Astrocyte (in vitro differentiated cells and primary cell): Measurements from ENCODE around the gene EIF1B. TPM values are rescaled to one million over a fixed set of nuclear protein-coding genes. Genes with fewer than 3 reads are reported as not detected.

Experiments
- DNase-seq: peaks from one replicate; pipeline ENCODE4 v3.0.0-alpha.2; 2010; ENCODE audit warnings: low read depth
- FAIRE-seq: peaks from 2 replicates; lab custom pipeline; 2011; peaks lifted over from hg19 to GRCh38; lab: Jason Lieb, UNC
- H2AFZ ChIP-seq: 2 replicates; pipeline ENCODE4 v1.6.0; 2012; ENCODE audit warnings: low read depth, low read length, inconsistent platforms
- H3K27ac ChIP-seq: 2 replicates; pipeline ENCODE4 v1.5.1; 2011; ENCODE audit warnings: low read depth, low read length, inconsistent platforms
- H3K27me3 ChIP-seq: 2 replicates; pipeline ENCODE4 v1.6.0; 2011; ENCODE audit warnings: low read length, inconsistent platforms; ENCODE audit not compliant: insufficient read depth
- H3K36me3 ChIP-seq: 2 replicates; pipeline ENCODE4 v1.5.1; 2011; ENCODE audit warnings: low read length, inconsistent platforms; ENCODE audit not compliant: insufficient read depth
- H3K4me1 ChIP-seq: 2 replicates; pipeline ENCODE4 v1.5.1; 2011; ENCODE audit warnings: low read length, inconsistent platforms; ENCODE audit not compliant: insufficient read depth
- H3K4me2 ChIP-seq: 2 replicates; pipeline ENCODE4 v1.6.0; 2012; ENCODE audit warnings: low read length, inconsistent platforms
- H3K4me3 ChIP-seq: 2 replicates; pipeline ENCODE4 v1.5.1; 2011; ENCODE audit warnings: low read depth, mild to moderate bottlenecking, low read length, inconsistent platforms; ENCODE audit not compliant: insufficient read depth
- H3K79me2 ChIP-seq: 2 replicates; pipeline ENCODE4 v1.6.0; 2012; ENCODE audit warnings: mild to moderate bottlenecking, low read length, inconsistent platforms; ENCODE audit not compliant: insufficient read depth
- H3K9ac ChIP-seq: 2 replicates; pipeline ENCODE4 v1.6.0; 2012; ENCODE audit warnings: mild to moderate bottlenecking, low read length, inconsistent platforms
- H3K9me3 ChIP-seq: 2 replicates; pipeline ENCODE4 v1.5.1; 2012; ENCODE audit warnings: low read depth, mild to moderate bottlenecking, low read length, inconsistent platforms; ENCODE audit not compliant: insufficient read depth
- H4K20me1 ChIP-seq: 2 replicates; pipeline ENCODE4 v1.6.0; 2012; ENCODE audit warnings: low read length, inconsistent platforms; ENCODE audit not compliant: insufficient read depth
- H3K27ac Mint-ChIP-seq: one replicate; pipeline ENCODE4 v1.8.0; 2021; ENCODE audit warnings: mild to moderate bottlenecking, mixed read lengths; ENCODE audit not compliant: unreplicated experiment
- H3K27me3 Mint-ChIP-seq: one replicate; pipeline ENCODE4 v1.8.0; 2021; ENCODE audit warnings: low read depth, mixed read lengths; ENCODE audit not compliant: unreplicated experiment
- H3K36me3 Mint-ChIP-seq: one replicate; pipeline ENCODE4 v1.8.0; 2021; ENCODE audit warnings: low read depth, mixed read lengths; ENCODE audit not compliant: unreplicated experiment
- H3K4me1 Mint-ChIP-seq: one replicate; pipeline ENCODE4 v1.8.0; 2021; ENCODE audit warnings: low read depth, mixed read lengths; ENCODE audit not compliant: unreplicated experiment
- H3K4me3 Mint-ChIP-seq: one replicate; pipeline ENCODE4 v1.8.0; 2021; ENCODE audit warnings: mild to moderate bottlenecking, moderate library complexity, mixed read lengths; ENCODE audit not compliant: unreplicated experiment
- H3K9me3 Mint-ChIP-seq: one replicate; pipeline ENCODE4 v1.8.0; 2021; ENCODE audit warnings: mild to moderate bottlenecking, mixed read lengths; ENCODE audit not compliant: unreplicated experiment
- CTCF ChIP-seq: IDR thresholded peaks from 2 replicates; pipeline ENCODE4 v1.5.1; 2011; ENCODE audit warnings: low read depth, mild to moderate bottlenecking, inconsistent platforms, low read length, moderate library complexity; ENCODE audit not compliant: insufficient read depth
- EZH2 ChIP-seq: IDR thresholded peaks from 2 replicates; pipeline ENCODE4 v1.6.1; 2012; ENCODE audit warnings: mild to moderate bottlenecking, low read length, inconsistent platforms; ENCODE audit not compliant: insufficient read depth
- total RNA-seq: library from RNA; stranded (reverse); gene quantifications from 2 replicates; pipeline ENCODE4 v1.2.1, GENCODE V29; 2021

The EIF1B gene
- total RNA-seq, 1 donor from 2014 or later: 62.5 TPM

- TF ChIP-seq CTCF: no peak
- no peak for TF ChIP-seq EZH2
- peak overlapping the region; percentile 98 for H3K9ac ChIP-seq
- peak overlapping the region; percentile 85 for H3K4me2 ChIP-seq
- H3K4me3 ChIP-seq: peak overlapping the region; percentile 90
- H3K36me3 Mint-ChIP-seq: peaks cover 12% of the 10 kb centered on the region
- H3K4me1 ChIP-seq: peaks cover 13% of the 10 kb centered on the region
- H3K27me3 Mint-ChIP-seq: no peaks in the 10 kb centered on the region
- H3K27me3 ChIP-seq: no peaks in the 10 kb centered on the region
- H3K4me3 Mint-ChIP-seq: peak overlapping the region; percentile 99
- DNase-seq (no peak), FAIRE-seq (no peak)
- peaks cover 24% of the 10 kb centered on the region for H3K79me2 ChIP-seq
- H3K4me1 Mint-ChIP-seq: peaks cover 10% of the 10 kb centered on the region
- no peak overlapping the region for H2AFZ ChIP-seq
- peaks cover 23% of the 10 kb centered on the region for H3K36me3 ChIP-seq
- H3K27ac ChIP-seq: peak overlapping the region; percentile 90
- H3K9me3 Mint-ChIP-seq: no peaks in the 10 kb centered on the region
- H4K20me1 ChIP-seq: peaks cover 3% of the 10 kb centered on the region
- no peaks in the 10 kb centered on the region for H3K9me3 ChIP-seq
- H3K27ac Mint-ChIP-seq: peak overlapping the region; percentile 99
These were observed 1.2 kb downstream of the EIF1B start for GRCh38 chr3:40310705-40311104.

GRCh38 chr3:40312661-40313226, 3.2 kb downstream of the EIF1B start:
- Histone ChIP-seq H3K27ac (no peak overlapping the region), H4K20me1 (peaks cover 3% of the 10 kb centered on the region), H3K9ac (no peak overlapping the region), H3K36me3 (peaks cover 23% of the 10 kb centered on the region), H3K27me3 (no peaks in the 10 kb centered on the region), H2AFZ (no peak overlapping the region), H3K79me2 (peaks cover 24% of the 10 kb centered on the region), H3K9me3 (no peaks in the 10 kb centered on the region), H3K4me2 (no peak overlapping the region), H3K4me3 (no peak overlapping the region), H3K4me1 (peaks cover 13% of the 10 kb centered on the region)
- Mint-ChIP-seq H3K9me3 (no peaks in the 10 kb centered on the region), H3K4me3 (peak overlapping the region; percentile 70), H3K4me1 (peaks cover 10% of the 10 kb centered on the region), H3K36me3 (peaks cover 12% of the 10 kb centered on the region), H3K27me3 (no peaks in the 10 kb centered on the region), H3K27ac (no peak overlapping the region)
- FAIRE-seq (no peak), DNase-seq (peak; percentile 16)
- no peak for TF ChIP-seq CTCF
- no peak for TF ChIP-seq EZH2
